ENCODE measurements around the gene NOX5.

The NOX5 gene

GRCh38 chr15:68984586-68984985 lies 29.9 kb upstream of the NOX5 start:
- DNase-seq (ENCODE audit: low spot score in 2 of 2): no peak
- no peak for ATAC-seq (replicated peaks; ENCODE audit: extremely low read depth, poor library complexity, severe bottlenecking)
- Mint-ChIP-seq H3K27me3 (peaks cover 66% of the 10 kb centered on the region), H3K9me3 (no peaks in the 10 kb centered on the region), H3K36me3 (ENCODE audit: insufficient read depth) (no peaks in the 10 kb centered on the region), H3K27ac (ENCODE audit: low read depth) (no peak overlapping the region), H3K4me1 (no peaks in the 10 kb centered on the region), H3K4me3 (no peak overlapping the region)

GRCh38 chr15:68985361-68985891 lies 29.1 kb upstream of the NOX5 start:
- no peak overlapping the region for H3K4me3 Mint-ChIP-seq
- no peaks in the 10 kb centered on the region for H3K36me3 Mint-ChIP-seq (ENCODE audit: insufficient read depth)
- ATAC-seq (replicated peaks; ENCODE audit: extremely low read depth, poor library complexity, severe bottlenecking) (no peak), DNase-seq (ENCODE audit: low spot score in 2 of 2) (no peak)
- no peak overlapping the region for H3K27ac Mint-ChIP-seq (ENCODE audit: low read depth)
- H3K9me3 Mint-ChIP-seq: no peaks in the 10 kb centered on the region
- no peaks in the 10 kb centered on the region for H3K4me1 Mint-ChIP-seq
- H3K27me3 Mint-ChIP-seq: peaks cover 61% of the 10 kb centered on the region

DNA sequence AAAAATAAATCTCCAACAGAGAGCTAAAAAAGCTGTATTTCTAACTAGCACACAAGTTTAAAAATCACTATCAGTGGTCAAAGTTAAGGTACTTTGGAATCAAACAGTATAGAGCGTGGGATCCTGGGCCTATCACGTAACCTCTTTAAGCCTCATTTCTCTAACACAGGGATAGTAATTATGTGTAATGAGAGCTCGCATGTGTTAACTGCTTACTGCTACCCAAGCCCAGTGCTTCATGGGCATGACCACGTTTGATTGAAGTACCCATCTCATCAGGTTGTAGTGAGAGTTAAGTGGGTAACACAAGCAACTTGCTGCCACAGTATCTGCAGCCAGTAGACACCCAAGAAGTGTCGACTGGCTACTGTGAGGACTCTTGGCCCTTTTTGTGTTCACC lies 28.2 kb upstream of the NOX5 start:
- no peak for ATAC-seq (replicated peaks; ENCODE audit: extremely low read depth, poor library complexity, severe bottlenecking)
- Mint-ChIP-seq H3K4me1 (no peaks in the 10 kb centered on the region), H3K4me3 (no peak overlapping the region), H3K27ac (ENCODE audit: low read depth) (no peak overlapping the region), H3K27me3 (peaks cover 59% of the 10 kb centered on the region), H3K36me3 (ENCODE audit: insufficient read depth) (no peaks in the 10 kb centered on the region), H3K9me3 (no peaks in the 10 kb centered on the region)
- DNase-seq (ENCODE audit: low spot score in 2 of 2): no peak

- no peak for DNase-seq (ENCODE audit: low spot score in 2 of 2)
- no peaks in the 10 kb centered on the region for H3K4me1 Mint-ChIP-seq
- H3K36me3 Mint-ChIP-seq (ENCODE audit: insufficient read depth): no peaks in the 10 kb centered on the region
- no peak overlapping the region for H3K27ac Mint-ChIP-seq (ENCODE audit: low read depth)
- H3K27me3 Mint-ChIP-seq: peaks cover 51% of the 10 kb centered on the region
- H3K4me3 Mint-ChIP-seq: no peak overlapping the region
- no peaks in the 10 kb centered on the region for H3K9me3 Mint-ChIP-seq
- ATAC-seq (replicated peaks; ENCODE audit: extremely low read depth, poor library complexity, severe bottlenecking): no peak
Measured at GRCh38 chr15:68987120-68987519, 27.4 kb upstream of the NOX5 start.

DNA sequence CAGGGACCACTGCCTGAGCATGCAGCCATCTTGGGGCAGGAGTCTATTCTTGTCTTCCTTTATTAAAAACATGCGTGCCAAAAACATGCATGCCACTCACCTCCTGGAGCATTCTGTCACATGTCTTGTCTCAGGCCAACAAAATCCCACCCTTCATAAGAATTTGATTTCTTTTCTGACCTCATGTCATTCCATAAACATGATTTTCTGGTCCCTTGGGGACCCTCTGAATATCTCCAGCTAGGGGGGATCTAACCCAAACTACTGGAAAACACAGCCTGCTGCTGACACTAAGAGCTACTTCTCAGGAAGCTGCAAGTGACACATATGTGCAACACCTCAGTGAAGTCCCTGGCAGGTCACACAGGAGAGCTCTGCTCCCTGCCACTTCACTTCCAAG lies 26.8 kb upstream of the NOX5 start:
- Mint-ChIP-seq H3K36me3 (ENCODE audit: insufficient read depth) (no peaks in the 10 kb centered on the region), H3K27me3 (peaks cover 51% of the 10 kb centered on the region), H3K4me1 (no peaks in the 10 kb centered on the region), H3K9me3 (no peaks in the 10 kb centered on the region), H3K27ac (ENCODE audit: low read depth) (no peak overlapping the region), H3K4me3 (no peak overlapping the region)
- ATAC-seq (replicated peaks; ENCODE audit: extremely low read depth, poor library complexity, severe bottlenecking) (no peak), DNase-seq (ENCODE audit: low spot score in 2 of 2) (no peak)

GRCh38 chr15:68989541-68990230 lies 24.8 kb upstream of the NOX5 start:
- H3K4me3 Mint-ChIP-seq: no peak overlapping the region
- H3K27ac Mint-ChIP-seq (ENCODE audit: low read depth): no peak overlapping the region
- ATAC-seq (replicated peaks; ENCODE audit: extremely low read depth, poor library complexity, severe bottlenecking) (no peak), DNase-seq (ENCODE audit: low spot score in 2 of 2) (no peak)
- no peaks in the 10 kb centered on the region for H3K4me1 Mint-ChIP-seq
- H3K36me3 Mint-ChIP-seq (ENCODE audit: insufficient read depth): no peaks in the 10 kb centered on the region
- no peaks in the 10 kb centered on the region for H3K9me3 Mint-ChIP-seq
- peaks cover 39% of the 10 kb centered on the region for H3K27me3 Mint-ChIP-seq

- H3K9me3 Mint-ChIP-seq: no peaks in the 10 kb centered on the region
- peaks cover 39% of the 10 kb centered on the region for H3K27me3 Mint-ChIP-seq
- no peaks in the 10 kb centered on the region for H3K36me3 Mint-ChIP-seq (ENCODE audit: insufficient read depth)
- no peaks in the 10 kb centered on the region for H3K4me1 Mint-ChIP-seq
- ATAC-seq (replicated peaks; ENCODE audit: extremely low read depth, poor library complexity, severe bottlenecking) (no peak), DNase-seq (ENCODE audit: low spot score in 2 of 2) (no peak)
- H3K27ac Mint-ChIP-seq (ENCODE audit: low read depth): no peak overlapping the region
- no peak overlapping the region for H3K4me3 Mint-ChIP-seq
Measured at GRCh38 chr15:68990231-68990991, 24.1 kb upstream of the NOX5 start.

DNA sequence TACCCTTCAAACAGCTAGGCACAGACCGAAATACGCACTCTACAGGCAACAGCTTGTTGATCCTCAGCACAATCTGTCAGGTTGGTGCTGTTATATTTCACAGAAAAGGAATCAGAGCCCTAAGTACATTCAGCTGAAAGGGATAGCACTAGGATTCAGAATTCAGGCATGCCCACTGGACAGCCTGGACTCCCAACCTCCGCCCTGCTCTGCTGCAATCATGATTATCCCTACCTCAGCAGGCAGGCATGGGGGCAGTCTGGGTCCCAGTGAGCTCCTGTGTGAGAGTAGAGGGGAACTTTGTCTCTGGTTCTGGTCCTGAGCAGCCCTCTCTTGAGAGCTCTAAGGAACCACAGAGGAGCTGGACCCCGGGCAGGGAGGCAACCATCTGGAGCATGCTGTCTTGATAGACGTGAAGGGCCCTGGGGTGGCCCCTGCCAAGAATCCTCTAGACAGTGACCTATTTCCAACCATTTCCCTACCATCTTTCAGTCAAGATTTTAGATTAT lies 23.4 kb upstream of the NOX5 start:
- H3K27me3 Mint-ChIP-seq: peaks cover 39% of the 10 kb centered on the region
- H3K9me3 Mint-ChIP-seq: no peaks in the 10 kb centered on the region
- ATAC-seq (replicated peaks; ENCODE audit: extremely low read depth, poor library complexity, severe bottlenecking) (no peak), DNase-seq (ENCODE audit: low spot score in 2 of 2) (no peak)
- no peak overlapping the region for H3K4me3 Mint-ChIP-seq
- no peak overlapping the region for H3K27ac Mint-ChIP-seq (ENCODE audit: low read depth)
- H3K4me1 Mint-ChIP-seq: no peaks in the 10 kb centered on the region
- no peaks in the 10 kb centered on the region for H3K36me3 Mint-ChIP-seq (ENCODE audit: insufficient read depth)

GRCh38 chr15:68991723-68992122 lies 22.8 kb upstream of the NOX5 start:
- Mint-ChIP-seq H3K27me3 (peaks cover 35% of the 10 kb centered on the region), H3K27ac (ENCODE audit: low read depth) (no peak overlapping the region), H3K36me3 (ENCODE audit: insufficient read depth) (peaks cover 2% of the 10 kb centered on the region), H3K4me3 (no peak overlapping the region), H3K4me1 (no peaks in the 10 kb centered on the region), H3K9me3 (no peaks in the 10 kb centered on the region)
- ATAC-seq (replicated peaks; ENCODE audit: extremely low read depth, poor library complexity, severe bottlenecking) (no peak), DNase-seq (ENCODE audit: low spot score in 2 of 2) (no peak)

DNA sequence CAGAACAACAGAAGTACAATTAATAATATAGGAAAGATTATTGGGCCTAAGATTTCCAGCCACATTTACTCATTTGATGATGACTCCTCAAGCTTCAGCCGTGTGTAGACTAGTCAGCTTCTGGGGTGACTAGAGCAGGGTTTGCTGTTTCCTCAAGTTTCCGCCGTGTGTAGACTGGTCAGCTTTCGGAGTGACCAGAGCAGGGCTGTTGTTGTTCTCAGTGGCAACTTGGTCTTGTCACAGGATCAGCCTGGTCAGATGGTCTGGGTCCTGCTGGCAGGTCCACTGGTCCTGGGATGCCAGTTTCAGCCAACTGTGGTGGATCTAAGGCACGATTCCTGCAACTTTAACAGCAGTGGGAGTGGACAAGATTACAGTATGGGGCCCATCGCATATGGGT lies 21.8 kb upstream of the NOX5 start:
- no peak overlapping the region for H3K27ac Mint-ChIP-seq (ENCODE audit: low read depth)
- DNase-seq (ENCODE audit: low spot score in 2 of 2) (no peak), ATAC-seq (replicated peaks; ENCODE audit: extremely low read depth, poor library complexity, severe bottlenecking) (no peak)
- no peaks in the 10 kb centered on the region for H3K4me1 Mint-ChIP-seq
- no peaks in the 10 kb centered on the region for H3K9me3 Mint-ChIP-seq
- H3K36me3 Mint-ChIP-seq (ENCODE audit: insufficient read depth): peaks cover 2% of the 10 kb centered on the region
- H3K27me3 Mint-ChIP-seq: peaks cover 34% of the 10 kb centered on the region
- H3K4me3 Mint-ChIP-seq: no peak overlapping the region

DNA sequence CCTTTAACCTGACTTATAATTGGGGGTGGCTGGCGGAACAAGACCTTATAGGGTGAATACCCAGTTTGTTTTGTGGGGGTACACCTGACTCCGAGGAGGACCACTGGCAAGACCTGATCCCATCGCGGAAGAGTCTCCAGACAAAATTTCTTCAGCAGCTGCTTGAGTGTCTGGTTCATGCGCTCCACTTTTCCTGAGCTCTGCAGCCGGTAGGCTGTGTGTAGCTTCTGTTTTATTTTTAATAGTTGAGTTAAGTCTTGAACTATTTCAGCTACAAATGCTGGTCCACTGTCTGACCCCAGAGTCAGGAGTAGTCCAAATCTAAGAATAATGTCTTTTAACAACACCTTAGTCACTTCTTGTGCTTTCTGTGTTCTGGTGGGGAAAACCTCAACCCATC lies 21.2 kb upstream of the NOX5 start:
- Mint-ChIP-seq H3K27me3 (peaks cover 34% of the 10 kb centered on the region), H3K9me3 (no peaks in the 10 kb centered on the region), H3K4me3 (no peak overlapping the region), H3K27ac (ENCODE audit: low read depth) (no peak overlapping the region), H3K36me3 (ENCODE audit: insufficient read depth) (peaks cover 2% of the 10 kb centered on the region), H3K4me1 (no peaks in the 10 kb centered on the region)
- ATAC-seq (replicated peaks; ENCODE audit: extremely low read depth, poor library complexity, severe bottlenecking): no peak
- DNase-seq (ENCODE audit: low spot score in 2 of 2): no peak

GRCh38 chr15:68994149-68994548 lies 20.3 kb upstream of the NOX5 start:
- Mint-ChIP-seq H3K4me3 (no peak overlapping the region), H3K9me3 (no peaks in the 10 kb centered on the region), H3K27me3 (peaks cover 34% of the 10 kb centered on the region), H3K36me3 (ENCODE audit: insufficient read depth) (peaks cover 2% of the 10 kb centered on the region), H3K4me1 (no peaks in the 10 kb centered on the region), H3K27ac (ENCODE audit: low read depth) (no peak overlapping the region)
- DNase-seq (ENCODE audit: low spot score in 2 of 2): no peak
- ATAC-seq (replicated peaks; ENCODE audit: extremely low read depth, poor library complexity, severe bottlenecking): no peak

Measured in central memory CD8-positive, alpha-beta T cell (primary cell).